Left lung (tissue), 10 donors: Measurements from ENCODE around the gene FAM78B. TPM values are rescaled to one million over a fixed set of nuclear protein-coding genes. Genes with fewer than 3 reads are reported as not detected.

Experiments used
- ATAC-seq: fragments of 200-7000 bp; cut with Tn5 transposase; one replicate; pipeline ENCODE4 v1.9.1; 2020; ENCODE audit warnings: moderate library complexity
- DNase-seq, 4 donors: peaks; one replicate each; pipeline ENCODE4 v3.0.0-alpha.2; 2013 to 2020
- H3K27ac ChIP-seq, 2 donors: fragments of 200-600 bp; sonication (generic) in 1 of 2; one replicate each; pipeline versions ENCODE4 v1.5.0 to v1.8.0; 2020 to 2021
- H3K27me3 ChIP-seq, 2 donors: fragments of 200-600 bp; sonication (generic) in 1 of 2; one replicate each; pipeline versions ENCODE4 v1.5.0 to v1.8.0; 2020 to 2021
- H3K36me3 ChIP-seq, 2 donors: fragments of 200-600 bp; sonication (generic) in 1 of 2; one replicate each; pipeline versions ENCODE4 v1.5.0 to v1.8.0; 2020 to 2021
- H3K4me1 ChIP-seq, 2 donors: fragments of 200-600 bp; one replicate each; pipeline ENCODE4 v1.8.0; 2021
- H3K4me3 ChIP-seq, 2 donors: fragments of 200-600 bp; sonication (generic) in 1 of 2; one replicate each; pipeline versions ENCODE4 v1.5.0 to v1.8.0; 2020 to 2021; ENCODE audit warnings: mild to moderate bottlenecking in 1 of 2
- H3K9me3 ChIP-seq, 2 donors: fragments of 200-600 bp; sonication (generic) in 1 of 2; one replicate each; pipeline versions ENCODE4 v1.5.0 to v1.8.0; 2020 to 2021
- intact Hi-C, 2 donors: fragments of 100-400 bp; cut with DNase I; formaldehyde crosslinking; loops; one replicate each; pipeline versions ENCODE4 v1.11.2 to v1.14.2; 2022
- polyA plus RNA-seq, 6 donors: library from polyadenylated mRNA; unstranded; fragments of 120-200 nt; gene quantifications; one replicate each; pipeline ENCODE4 v1.2.1, GENCODE V29; 2013; ENCODE audit not compliant: insufficient read length in 6 of 6
- total RNA-seq, 2 donors: library from RNA; stranded (reverse); fragmentation: NEBNext Ultra II Directional; extraction: Animal tissue kit (Norgen Biotek cat#: 25700); gene quantifications; one replicate each; pipeline ENCODE4 v1.2.1, GENCODE V29; 2021
- TF ChIP-seq, protein P1 (sequence below), 2 donors: fragments of 200-600 bp; sonication (generic) in 1 of 2; IDR thresholded peaks; one replicate each; pipeline versions ENCODE4 v1.5.0 to v1.8.0; 2021; ENCODE audit warnings: antibody characterized with exemption in 2 of 2
- donor health status: DM: no; HTN: yes; CAD: no.
- donor health status: DM: no; HTN: no; CAD: no.

The FAM78B gene
- total and polyA plus RNA-seq, 8 donors = 0.81 to 1.1 (median 0.92) TPM

DNA sequence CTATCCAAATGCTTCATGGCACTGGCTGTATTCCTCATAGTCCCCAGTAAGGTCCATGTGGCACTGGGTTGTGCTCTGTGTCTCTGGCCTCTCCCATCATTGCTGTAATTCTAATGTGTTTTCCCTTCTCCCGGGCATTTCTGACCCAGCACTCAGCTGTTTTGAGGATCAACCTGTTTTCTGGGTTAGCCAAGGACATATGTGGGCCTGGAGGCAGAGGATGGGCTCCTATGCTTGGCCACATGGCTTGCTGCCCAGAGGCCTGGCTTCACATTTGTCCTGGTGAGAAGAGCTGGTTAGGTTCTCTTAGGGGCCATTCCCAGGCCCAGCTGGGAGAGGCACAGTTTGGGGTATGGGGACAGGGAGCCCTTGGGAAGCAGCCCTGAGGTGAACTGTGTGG lies 103.1 kb downstream of the FAM78B start:
- ATAC-seq (no peak), DNase-seq (no peak)
- intact Hi-C loops = no loop called here
- no peak overlapping the region for H3K27ac ChIP-seq
- no peaks in the 10 kb centered on the region for H3K9me3 ChIP-seq
- TF ChIP-seq, protein P1, sequence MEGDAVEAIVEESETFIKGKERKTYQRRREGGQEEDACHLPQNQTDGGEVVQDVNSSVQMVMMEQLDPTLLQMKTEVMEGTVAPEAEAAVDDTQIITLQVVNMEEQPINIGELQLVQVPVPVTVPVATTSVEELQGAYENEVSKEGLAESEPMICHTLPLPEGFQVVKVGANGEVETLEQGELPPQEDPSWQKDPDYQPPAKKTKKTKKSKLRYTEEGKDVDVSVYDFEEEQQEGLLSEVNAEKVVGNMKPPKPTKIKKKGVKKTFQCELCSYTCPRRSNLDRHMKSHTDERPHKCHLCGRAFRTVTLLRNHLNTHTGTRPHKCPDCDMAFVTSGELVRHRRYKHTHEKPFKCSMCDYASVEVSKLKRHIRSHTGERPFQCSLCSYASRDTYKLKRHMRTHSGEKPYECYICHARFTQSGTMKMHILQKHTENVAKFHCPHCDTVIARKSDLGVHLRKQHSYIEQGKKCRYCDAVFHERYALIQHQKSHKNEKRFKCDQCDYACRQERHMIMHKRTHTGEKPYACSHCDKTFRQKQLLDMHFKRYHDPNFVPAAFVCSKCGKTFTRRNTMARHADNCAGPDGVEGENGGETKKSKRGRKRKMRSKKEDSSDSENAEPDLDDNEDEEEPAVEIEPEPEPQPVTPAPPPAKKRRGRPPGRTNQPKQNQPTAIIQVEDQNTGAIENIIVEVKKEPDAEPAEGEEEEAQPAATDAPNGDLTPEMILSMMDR (IDR thresholded peaks at IDR 0.05) = no peak
- H3K27me3 ChIP-seq = no peaks in the 10 kb centered on the region
- no peaks in the 10 kb centered on the region for H3K36me3 ChIP-seq
- no peaks in the 10 kb centered on the region for H3K4me1 ChIP-seq
- H3K4me3 ChIP-seq = no peak overlapping the region

DNA sequence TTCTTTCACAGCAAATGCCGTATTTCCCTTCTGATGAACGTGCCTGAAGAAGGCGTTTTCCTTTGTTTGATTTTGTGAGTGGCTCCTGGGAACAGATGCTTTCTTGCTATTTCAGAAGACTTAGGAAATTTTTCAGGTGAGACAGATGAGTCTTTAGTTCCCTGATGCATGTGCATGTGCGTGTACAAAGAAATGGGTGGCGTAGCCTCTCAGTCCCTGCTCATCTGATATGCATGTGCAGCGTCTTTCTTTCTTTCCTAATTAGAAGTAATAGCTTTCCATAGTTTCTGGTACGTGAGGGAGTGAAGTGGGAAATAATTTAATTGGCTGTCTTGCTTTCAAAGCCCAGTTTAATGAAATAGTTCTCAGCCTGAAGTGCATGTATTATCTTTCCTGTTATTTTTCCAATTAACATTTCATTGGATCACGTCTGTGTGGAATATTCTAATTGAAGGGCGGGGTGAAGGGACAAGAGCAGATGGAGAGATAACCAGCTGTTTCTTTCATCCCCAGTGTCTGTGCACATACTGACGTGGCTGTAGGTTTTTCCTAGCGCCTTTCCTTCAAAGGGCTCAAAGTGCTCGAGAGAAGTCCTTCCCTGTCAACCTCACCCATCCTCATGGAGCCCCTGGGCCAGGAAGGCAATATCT lies 104.3 kb downstream of the FAM78B start:
- Histone ChIP-seq H3K27ac (no peak overlapping the region), H3K4me1 (no peaks in the 10 kb centered on the region), H3K9me3 (no peaks in the 10 kb centered on the region), H3K27me3 (no peaks in the 10 kb centered on the region), H3K4me3 (no peak overlapping the region), H3K36me3 (no peaks in the 10 kb centered on the region)
- TF ChIP-seq, protein P1 (IDR thresholded peaks at IDR 0.05) = no peak
- intact Hi-C loops = no loop called here
- ATAC-seq (no peak), DNase-seq (no peak)

DNA sequence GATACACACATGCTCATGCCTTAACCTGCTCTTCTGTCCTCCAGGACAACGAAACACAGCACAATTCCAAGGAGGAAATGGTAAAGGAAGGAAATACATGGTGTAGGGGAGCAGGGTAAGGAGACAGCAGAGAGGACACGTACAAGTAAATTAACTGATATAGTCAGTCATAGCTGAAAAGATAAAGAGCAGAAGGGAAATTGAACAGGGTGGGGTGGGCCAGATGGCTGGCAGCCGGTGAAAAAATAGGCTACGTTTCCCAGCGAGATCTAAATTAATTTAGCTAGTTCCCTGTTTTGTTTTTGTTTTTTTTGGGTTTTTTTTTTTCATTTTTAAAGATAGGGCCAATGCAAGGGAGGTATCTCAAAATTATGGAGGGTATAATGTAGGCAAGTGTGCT lies 109.2 kb downstream of the FAM78B start:
- Histone ChIP-seq H3K4me1 (no peaks in the 10 kb centered on the region), H3K27ac (no peak overlapping the region), H3K36me3 (no peaks in the 10 kb centered on the region), H3K4me3 (no peak overlapping the region), H3K27me3 (no peaks in the 10 kb centered on the region), H3K9me3 (no peaks in the 10 kb centered on the region)
- ATAC-seq (no peak), DNase-seq (no peak)
- intact Hi-C loops = no loop called here
- TF ChIP-seq, protein P1 (IDR thresholded peaks at IDR 0.05) = no peak

DNA sequence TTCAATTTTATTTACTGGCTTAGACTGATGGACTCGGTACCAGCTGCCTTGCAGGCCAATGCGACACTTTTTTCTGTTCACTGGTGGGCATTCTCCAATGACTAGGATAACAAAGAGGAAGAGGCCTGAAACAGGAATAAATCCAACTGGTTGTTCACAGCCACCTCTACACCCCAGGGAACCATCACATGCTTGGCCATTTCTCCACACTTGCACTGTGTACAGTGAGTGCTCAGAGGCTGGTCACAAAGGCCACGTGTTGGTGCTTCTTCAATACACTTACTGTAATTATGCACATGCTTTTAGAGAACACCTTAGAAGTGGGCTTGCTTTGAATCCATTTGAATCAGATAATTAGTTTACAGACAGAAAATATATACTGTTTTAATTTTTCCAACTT lies 113.4 kb downstream of the FAM78B start:
- ATAC-seq = no peak
- Histone ChIP-seq H3K36me3 (no peaks in the 10 kb centered on the region), H3K4me3 (no peak overlapping the region), H3K9me3 (no peaks in the 10 kb centered on the region), H3K4me1 (no peaks in the 10 kb centered on the region), H3K27me3 (no peaks in the 10 kb centered on the region), H3K27ac (no peak overlapping the region)
- intact Hi-C loops = no loop called here
- DNase-seq = no peak
- TF ChIP-seq, protein P1 (IDR thresholded peaks at IDR 0.05) = no peak

DNA sequence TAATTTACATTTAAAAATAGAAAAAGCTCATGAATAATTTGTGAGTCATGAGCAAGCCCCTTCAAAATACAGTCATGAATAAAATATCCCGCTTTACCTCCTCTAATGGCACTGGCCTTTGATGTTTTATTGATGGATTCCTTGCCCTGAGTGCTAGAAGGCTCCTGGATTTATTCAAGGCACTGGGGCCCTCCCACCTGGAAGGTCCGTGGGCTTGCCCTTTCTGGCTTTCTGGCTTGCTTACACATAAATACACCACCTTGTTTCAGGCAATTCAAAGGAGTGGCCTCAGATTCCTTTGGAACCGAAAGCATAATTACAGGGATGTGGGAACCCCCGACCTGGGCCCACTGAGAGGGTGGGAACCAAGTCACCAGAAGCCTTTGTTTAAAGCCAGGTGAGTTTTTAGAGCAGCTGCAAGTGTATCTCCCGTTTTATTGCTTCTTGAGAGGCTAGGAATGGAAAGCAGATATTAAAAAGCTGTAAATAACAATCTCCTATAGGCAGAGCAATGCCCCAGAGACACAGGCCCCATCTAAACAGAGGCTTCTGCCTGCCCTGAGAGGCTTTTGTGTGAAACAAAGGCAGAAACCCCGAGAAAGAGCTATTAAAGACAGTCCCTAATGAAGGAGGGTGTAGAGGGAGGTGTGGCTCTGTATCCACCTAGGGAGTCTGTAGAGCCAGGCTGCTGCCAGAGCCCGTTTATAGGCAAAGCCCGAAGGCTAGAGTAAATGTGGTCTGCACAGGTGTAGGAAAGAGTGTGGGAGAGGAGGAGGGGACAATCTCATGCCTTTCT lies 126.4 kb downstream of the FAM78B start:
- no peaks in the 10 kb centered on the region for H3K4me1 ChIP-seq
- H3K9me3 ChIP-seq = no peaks in the 10 kb centered on the region
- no peak overlapping the region for H3K27ac ChIP-seq
- intact Hi-C loops = no loop called here
- DNase-seq = no peak
- no peaks in the 10 kb centered on the region for H3K27me3 ChIP-seq
- H3K36me3 ChIP-seq = no peaks in the 10 kb centered on the region
- TF ChIP-seq, protein P1 (IDR thresholded peaks at IDR 0.05) = no peak
- H3K4me3 ChIP-seq = no peak overlapping the region
- no peak for ATAC-seq
